Stimulated activated naive CD4-positive, alpha-beta T cell treated with Interleukin-2 at 50 U/mL for 16 hours (primary cell): ENCODE measurements around the gene NT5C1A.
A peak's percentile ranks its signal among the peaks of the same experiment; 100 is the strongest.

Source experiments
- DNase-seq: peaks from one replicate; lab custom pipeline; 2025; lab: John Stamatoyannopoulos, UW

Gene NT5C1A

GRCh38 chr1:39659538-39659937, 12.4 kb downstream of the NT5C1A start:
- DNase-seq, result no peak

- no peak for DNase-seq
Measured at GRCh38 chr1:39659110-39659509, 12.8 kb downstream of the NT5C1A start.

- DNase-seq, result peak; percentile 48
Measured at GRCh38 chr1:39657923-39658485, 13.9 kb downstream of the NT5C1A start.

GRCh38 chr1:39657402-39657801, 14.5 kb downstream of the NT5C1A start:
- DNase-seq, result no peak

GRCh38 chr1:39656391-39656790, 15.5 kb downstream of the NT5C1A start:
- DNase-seq, result no peak

- DNase-seq, result no peak
Measured at GRCh38 chr1:39655578-39656268, 16.2 kb downstream of the NT5C1A start.

GRCh38 chr1:39654291-39654690, 17.6 kb downstream of the NT5C1A start:
- no peak for DNase-seq

- peak; percentile 68 for DNase-seq
Measured at GRCh38 chr1:39653546-39654031, 18.3 kb downstream of the NT5C1A start.

GRCh38 chr1:39652554-39652953, 19.4 kb downstream of the NT5C1A start:
- no peak for DNase-seq

- DNase-seq, result no peak
Measured at GRCh38 chr1:39652105-39652504, 19.8 kb downstream of the NT5C1A start.

- no peak for DNase-seq
Measured at GRCh38 chr1:39650431-39650830, 21.5 kb downstream of the NT5C1A start.

GRCh38 chr1:39649636-39650185, 22.2 kb downstream of the NT5C1A start:
- no peak for DNase-seq

- DNase-seq, result no peak
Measured at GRCh38 chr1:39648496-39648895, 23.4 kb downstream of the NT5C1A start.

GRCh38 chr1:39647247-39647646, 24.7 kb downstream of the NT5C1A start:
- no peak for DNase-seq

GRCh38 chr1:39646232-39647081, 25.4 kb downstream of the NT5C1A start:
- no peak for DNase-seq

- DNase-seq, result no peak
Measured at GRCh38 chr1:39645411-39646043, 26.4 kb downstream of the NT5C1A start.

- no peak for DNase-seq
Measured at GRCh38 chr1:39643705-39644104, 28.2 kb downstream of the NT5C1A start.

GRCh38 chr1:39642796-39643195, 29.1 kb downstream of the NT5C1A start:
- DNase-seq, result no peak

- DNase-seq, result no peak
Measured at GRCh38 chr1:39640861-39641260, 31.0 kb downstream of the NT5C1A start.

GRCh38 chr1:39639305-39640130, 32.4 kb downstream of the NT5C1A start, which contains the start of gene HEYL:
TSS of gene HEYL (minus strand) at chr1:39639643. CDS start at chr1:39639625, 18 bp downstream.
- peak; percentile 59 for DNase-seq

- DNase-seq, result no peak
Measured at GRCh38 chr1:39638965-39639304, 33.0 kb downstream of the NT5C1A start.
